GM23338 (cell line): ENCODE data around the gene XPO6. TPM values are rescaled to one million over a fixed set of nuclear protein-coding genes. Genes with fewer than 3 reads are reported as not detected.

Experiments used
- ATAC-seq: fragments of 200-7000 bp; cut with Tn5 transposase; 3 replicates; pipeline ENCODE4 v1.9.1; 2020
- DNase-seq: peaks from one replicate; pipeline ENCODE4 v3.0.0-alpha.2; 2015; ENCODE audit warnings: low spot score
- H2AFZ ChIP-seq: fragments of 200-600 bp; sonication (generic); 2 replicates; pipeline ENCODE4 v1.8.0; 2016; ENCODE audit warnings: antibody characterized with exemption, mild to moderate bottlenecking, moderate library complexity
- H3F3A ChIP-seq: fragments of 200-600 bp; sonication (generic); replicated peaks from 2 replicates; pipeline ENCODE4 v1.8.0; 2017; ENCODE audit warnings: antibody characterized with exemption, mixed run types, low read depth
- H3K27ac ChIP-seq: fragments of 200-600 bp; sonication (generic); 2 replicates; pipeline ENCODE4 v1.6.1; 2016; ENCODE audit warnings: low read depth
- H3K27me3 ChIP-seq: fragments of 200-600 bp; sonication (generic); 2 replicates; pipeline ENCODE4 v1.8.0; 2016; ENCODE audit warnings: mild to moderate bottlenecking, mixed run types, moderate library complexity; ENCODE audit not compliant: insufficient read depth
- H3K36me3 ChIP-seq: fragments of 200-600 bp; sonication (generic); 2 replicates; pipeline ENCODE4 v1.8.0; 2016; ENCODE audit warnings: mild to moderate bottlenecking; ENCODE audit not compliant: insufficient read depth
- H3K4me1 ChIP-seq: fragments of 200-600 bp; sonication (generic); 2 replicates; pipeline ENCODE4 v1.8.0; 2016; ENCODE audit warnings: mild to moderate bottlenecking, moderate library complexity; ENCODE audit not compliant: insufficient read depth
- H3K4me2 ChIP-seq: fragments of 200-600 bp; sonication (generic); 2 replicates; pipeline ENCODE4 v1.7.1; 2017; ENCODE audit warnings: mixed run types
- H3K4me3 ChIP-seq: fragments of 200-600 bp; sonication (generic); 2 replicates; pipeline ENCODE4 v1.6.1; 2016; ENCODE audit warnings: mixed run types
- H3K79me2 ChIP-seq: fragments of 200-600 bp; sonication (generic); replicated peaks from 2 replicates; pipeline ENCODE4 v1.8.0; 2017; ENCODE audit warnings: mild to moderate bottlenecking; ENCODE audit not compliant: insufficient read depth
- H3K9me2 ChIP-seq: fragments of 200-600 bp; sonication (generic); 2 replicates; pipeline ENCODE4 v1.8.0; 2017; ENCODE audit not compliant: insufficient read depth
- H4K20me1 ChIP-seq: fragments of 200-600 bp; sonication (generic); replicated peaks from 2 replicates; pipeline ENCODE4 v1.8.0; 2017; ENCODE audit warnings: mild to moderate bottlenecking; ENCODE audit not compliant: insufficient read depth
- H3K27ac Mint-ChIP-seq: 2 replicates; pipeline ENCODE4 v1.8.0; 2020; ENCODE audit warnings: inconsistent platforms, mild to moderate bottlenecking, moderate library complexity, mixed read lengths
- H3K27me3 Mint-ChIP-seq: 3 replicates; pipeline ENCODE4 v1.8.0; 2022; ENCODE audit warnings: low read depth, mild to moderate bottlenecking, moderate library complexity, mixed read lengths, inconsistent platforms; ENCODE audit not compliant: insufficient read depth, poor library complexity
- H3K36me3 Mint-ChIP-seq: 3 replicates; pipeline ENCODE4 v1.8.0; 2021; ENCODE audit warnings: low read depth, mild to moderate bottlenecking, inconsistent platforms, moderate library complexity, mixed read lengths
- H3K4me1 Mint-ChIP-seq: 3 replicates; pipeline ENCODE4 v1.8.0; 2020; ENCODE audit warnings: mild to moderate bottlenecking, inconsistent platforms, mixed read lengths
- H3K4me3 Mint-ChIP-seq: 3 replicates; pipeline ENCODE4 v1.8.0; 2021; ENCODE audit warnings: moderate library complexity, mild to moderate bottlenecking, inconsistent platforms, mixed read lengths
- H3K9me3 Mint-ChIP-seq: 3 replicates; pipeline ENCODE4 v1.8.0; 2020; ENCODE audit warnings: moderate library complexity, mild to moderate bottlenecking, inconsistent platforms, mixed read lengths
- EZH2 ChIP-seq: fragments of 200-600 bp; sonication (generic); IDR thresholded peaks from one replicate; pipeline ENCODE4 v1.8.0; 2017; ENCODE audit warnings: antibody characterized with exemption, mild to moderate bottlenecking, low read depth; ENCODE audit not compliant: unreplicated experiment
- EZH2phosphoT487 ChIP-seq: fragments of 200-600 bp; sonication (generic); IDR thresholded peaks from one replicate; pipeline ENCODE4 v1.8.1; 2018; ENCODE audit warnings: antibody characterized with exemption; ENCODE audit not compliant: unreplicated experiment
- NANOG ChIP-seq: IDR thresholded peaks from 2 replicates; pipeline ENCODE4 v1.6.1; 2016; ENCODE audit warnings: antibody characterized with exemption, borderline replicate concordance
- POLR2AphosphoS5 ChIP-seq: IDR thresholded peaks from 2 replicates; pipeline ENCODE4 v1.6.1; 2016; ENCODE audit warnings: antibody characterized with exemption, low read depth
- STAT1 ChIP-seq: IDR thresholded peaks from one replicate; pipeline ENCODE4 v1.6.1; 2016; ENCODE audit warnings: antibody characterized with exemption; ENCODE audit not compliant: unreplicated experiment
- polyA plus RNA-seq: library from polyadenylated mRNA; unstranded; fragments of >200 nt; fragmentation: Nextera tagmentation; extraction: Ambion mirVana; gene quantifications from 2 replicates; pipeline ENCODE4 v1.2.1, GENCODE V29; 2016
- total RNA-seq: library from RNA; depleted of rRNA; stranded (reverse); fragments of >200 nt; shearing (Covaris generic); gene quantifications from 2 replicates; pipeline ENCODE4 v1.2.3, GENCODE V29; 2014
- TF ChIP-seq, protein P1 (sequence below): fragments of 250-450 bp; sonication (Bioruptor Pico); IDR thresholded peaks from 2 replicates; pipeline ENCODE4 v1.5.0; 2020; ENCODE audit warnings: mild to moderate bottlenecking, moderate library complexity
- TF ChIP-seq, protein P2 (sequence below): IDR thresholded peaks from one replicate; pipeline ENCODE4 v1.6.1; 2018; ENCODE audit warnings: antibody characterized with exemption; ENCODE audit not compliant: unreplicated experiment
- TF ChIP-seq, protein P3 (sequence below), 2 experiments: fragments of 200-600 bp in 1 of 2; sonication (generic) in 1 of 2; conservative IDR thresholded peaks; 2 replicates each; pipeline versions ENCODE4 v1.5.1 to v1.6.1; 2016 to 2017; ENCODE audit warnings: antibody characterized with exemption in 2 of 2, low read depth in 2 of 2, mild to moderate bottlenecking in 2 of 2, moderate library complexity in 1 of 2

The XPO6 gene
- total and polyA plus RNA-seq, 2 experiments from 2014 or later: 83.9 to 178 TPM

DNA sequence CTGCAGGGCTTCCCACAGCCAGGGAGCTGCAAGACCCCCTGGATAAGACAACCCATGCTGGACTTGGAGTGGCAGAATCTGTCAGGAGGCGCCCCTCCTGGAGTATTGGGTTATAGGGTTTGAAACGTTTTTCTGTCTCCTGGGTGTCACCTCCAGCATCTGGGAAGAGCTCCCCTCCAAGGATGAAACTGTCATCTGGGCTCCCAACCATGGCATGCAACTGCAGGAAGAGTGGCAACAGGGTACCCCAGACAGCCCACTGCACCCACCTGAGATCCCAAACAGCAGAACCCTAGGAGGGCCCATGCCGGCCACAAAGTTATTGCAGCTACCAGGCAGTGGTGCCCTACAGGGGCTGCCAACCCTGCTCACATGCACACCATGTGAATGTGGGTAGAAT is 147.6 kb downstream of the XPO6 start (continued):
- TF ChIP-seq, protein P1, sequence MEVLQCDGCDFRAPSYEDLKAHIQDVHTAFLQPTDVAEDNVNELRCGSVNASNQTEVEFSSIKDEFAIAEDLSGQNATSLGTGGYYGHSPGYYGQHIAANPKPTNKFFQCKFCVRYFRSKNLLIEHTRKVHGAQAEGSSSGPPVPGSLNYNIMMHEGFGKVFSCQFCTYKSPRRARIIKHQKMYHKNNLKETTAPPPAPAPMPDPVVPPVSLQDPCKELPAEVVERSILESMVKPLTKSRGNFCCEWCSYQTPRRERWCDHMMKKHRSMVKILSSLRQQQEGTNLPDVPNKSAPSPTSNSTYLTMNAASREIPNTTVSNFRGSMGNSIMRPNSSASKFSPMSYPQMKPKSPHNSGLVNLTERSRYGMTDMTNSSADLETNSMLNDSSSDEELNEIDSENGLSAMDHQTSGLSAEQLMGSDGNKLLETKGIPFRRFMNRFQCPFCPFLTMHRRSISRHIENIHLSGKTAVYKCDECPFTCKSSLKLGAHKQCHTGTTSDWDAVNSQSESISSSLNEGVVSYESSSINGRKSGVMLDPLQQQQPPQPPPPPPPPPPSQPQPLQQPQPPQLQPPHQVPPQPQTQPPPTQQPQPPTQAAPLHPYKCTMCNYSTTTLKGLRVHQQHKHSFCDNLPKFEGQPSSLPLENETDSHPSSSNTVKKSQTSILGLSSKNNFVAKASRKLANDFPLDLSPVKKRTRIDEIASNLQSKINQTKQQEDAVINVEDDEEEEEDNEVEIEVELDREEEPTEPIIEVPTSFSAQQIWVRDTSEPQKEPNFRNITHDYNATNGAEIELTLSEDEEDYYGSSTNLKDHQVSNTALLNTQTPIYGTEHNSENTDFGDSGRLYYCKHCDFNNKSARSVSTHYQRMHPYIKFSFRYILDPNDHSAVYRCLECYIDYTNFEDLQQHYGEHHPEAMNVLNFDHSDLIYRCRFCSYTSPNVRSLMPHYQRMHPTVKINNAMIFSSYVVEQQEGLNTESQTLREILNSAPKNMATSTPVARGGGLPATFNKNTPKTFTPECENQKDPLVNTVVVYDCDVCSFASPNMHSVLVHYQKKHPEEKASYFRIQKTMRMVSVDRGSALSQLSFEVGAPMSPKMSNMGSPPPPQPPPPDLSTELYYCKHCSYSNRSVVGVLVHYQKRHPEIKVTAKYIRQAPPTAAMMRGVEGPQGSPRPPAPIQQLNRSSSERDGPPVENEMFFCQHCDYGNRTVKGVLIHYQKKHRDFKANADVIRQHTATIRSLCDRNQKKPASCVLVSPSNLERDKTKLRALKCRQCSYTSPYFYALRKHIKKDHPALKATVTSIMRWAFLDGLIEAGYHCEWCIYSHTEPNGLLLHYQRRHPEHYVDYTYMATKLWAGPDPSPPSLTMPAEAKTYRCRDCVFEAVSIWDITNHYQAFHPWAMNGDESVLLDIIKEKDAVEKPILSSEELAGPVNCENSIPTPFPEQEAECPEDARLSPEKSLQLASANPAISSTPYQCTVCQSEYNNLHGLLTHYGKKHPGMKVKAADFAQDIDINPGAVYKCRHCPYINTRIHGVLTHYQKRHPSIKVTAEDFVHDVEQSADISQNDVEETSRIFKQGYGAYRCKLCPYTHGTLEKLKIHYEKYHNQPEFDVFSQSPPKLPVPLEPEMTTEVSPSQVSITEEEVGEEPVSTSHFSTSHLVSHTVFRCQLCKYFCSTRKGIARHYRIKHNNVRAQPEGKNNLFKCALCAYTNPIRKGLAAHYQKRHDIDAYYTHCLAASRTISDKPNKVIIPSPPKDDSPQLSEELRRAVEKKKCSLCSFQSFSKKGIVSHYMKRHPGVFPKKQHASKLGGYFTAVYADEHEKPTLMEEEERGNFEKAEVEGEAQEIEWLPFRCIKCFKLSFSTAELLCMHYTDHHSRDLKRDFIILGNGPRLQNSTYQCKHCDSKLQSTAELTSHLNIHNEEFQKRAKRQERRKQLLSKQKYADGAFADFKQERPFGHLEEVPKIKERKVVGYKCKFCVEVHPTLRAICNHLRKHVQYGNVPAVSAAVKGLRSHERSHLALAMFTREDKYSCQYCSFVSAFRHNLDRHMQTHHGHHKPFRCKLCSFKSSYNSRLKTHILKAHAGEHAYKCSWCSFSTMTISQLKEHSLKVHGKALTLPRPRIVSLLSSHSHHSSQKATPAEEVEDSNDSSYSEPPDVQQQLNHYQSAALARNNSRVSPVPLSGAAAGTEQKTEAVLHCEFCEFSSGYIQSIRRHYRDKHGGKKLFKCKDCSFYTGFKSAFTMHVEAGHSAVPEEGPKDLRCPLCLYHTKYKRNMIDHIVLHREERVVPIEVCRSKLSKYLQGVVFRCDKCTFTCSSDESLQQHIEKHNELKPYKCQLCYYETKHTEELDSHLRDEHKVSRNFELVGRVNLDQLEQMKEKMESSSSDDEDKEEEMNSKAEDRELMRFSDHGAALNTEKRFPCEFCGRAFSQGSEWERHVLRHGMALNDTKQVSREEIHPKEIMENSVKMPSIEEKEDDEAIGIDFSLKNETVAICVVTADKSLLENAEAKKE: no peak
- TF ChIP-seq, protein P2, sequence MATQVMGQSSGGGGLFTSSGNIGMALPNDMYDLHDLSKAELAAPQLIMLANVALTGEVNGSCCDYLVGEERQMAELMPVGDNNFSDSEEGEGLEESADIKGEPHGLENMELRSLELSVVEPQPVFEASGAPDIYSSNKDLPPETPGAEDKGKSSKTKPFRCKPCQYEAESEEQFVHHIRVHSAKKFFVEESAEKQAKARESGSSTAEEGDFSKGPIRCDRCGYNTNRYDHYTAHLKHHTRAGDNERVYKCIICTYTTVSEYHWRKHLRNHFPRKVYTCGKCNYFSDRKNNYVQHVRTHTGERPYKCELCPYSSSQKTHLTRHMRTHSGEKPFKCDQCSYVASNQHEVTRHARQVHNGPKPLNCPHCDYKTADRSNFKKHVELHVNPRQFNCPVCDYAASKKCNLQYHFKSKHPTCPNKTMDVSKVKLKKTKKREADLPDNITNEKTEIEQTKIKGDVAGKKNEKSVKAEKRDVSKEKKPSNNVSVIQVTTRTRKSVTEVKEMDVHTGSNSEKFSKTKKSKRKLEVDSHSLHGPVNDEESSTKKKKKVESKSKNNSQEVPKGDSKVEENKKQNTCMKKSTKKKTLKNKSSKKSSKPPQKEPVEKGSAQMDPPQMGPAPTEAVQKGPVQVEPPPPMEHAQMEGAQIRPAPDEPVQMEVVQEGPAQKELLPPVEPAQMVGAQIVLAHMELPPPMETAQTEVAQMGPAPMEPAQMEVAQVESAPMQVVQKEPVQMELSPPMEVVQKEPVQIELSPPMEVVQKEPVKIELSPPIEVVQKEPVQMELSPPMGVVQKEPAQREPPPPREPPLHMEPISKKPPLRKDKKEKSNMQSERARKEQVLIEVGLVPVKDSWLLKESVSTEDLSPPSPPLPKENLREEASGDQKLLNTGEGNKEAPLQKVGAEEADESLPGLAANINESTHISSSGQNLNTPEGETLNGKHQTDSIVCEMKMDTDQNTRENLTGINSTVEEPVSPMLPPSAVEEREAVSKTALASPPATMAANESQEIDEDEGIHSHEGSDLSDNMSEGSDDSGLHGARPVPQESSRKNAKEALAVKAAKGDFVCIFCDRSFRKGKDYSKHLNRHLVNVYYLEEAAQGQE: no peak
- no peak for TF ChIP-seq EZH2
- TF ChIP-seq STAT1: no peak

DNA sequence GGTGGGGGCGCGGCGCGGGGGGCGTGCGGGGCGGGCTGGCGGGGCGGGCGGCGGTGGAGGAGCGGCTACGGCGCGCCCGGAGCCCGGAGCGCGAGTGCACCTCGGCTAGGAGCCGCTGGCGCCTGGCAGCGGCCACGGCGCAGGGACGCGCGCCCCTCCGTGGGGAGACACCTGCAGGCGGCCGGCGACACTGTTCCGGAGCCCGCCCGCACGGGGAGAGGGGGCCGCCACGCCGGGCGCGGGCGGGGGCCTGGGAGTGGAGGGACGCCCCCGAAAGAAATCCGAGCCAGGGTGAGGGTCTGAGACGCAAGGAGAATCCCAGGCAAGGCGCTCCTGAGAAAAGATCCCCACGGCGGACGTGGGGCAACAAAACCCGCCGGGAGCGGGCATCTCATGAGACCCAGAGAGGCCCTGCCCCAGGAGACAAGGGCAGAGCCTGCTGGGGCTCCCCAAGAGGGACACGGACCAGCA is 148.1 kb downstream of the XPO6 start, which contains the start of gene GSG1L:
Gene GSG1L, minus strand, starts transcription at position 124 of the 471 bp plus-strand sequence. CDS start 290 bp downstream, outside the sequence.
- Histone ChIP-seq H3K4me3 (peak within 1 kb of the TSS; percentile 59), H2AFZ (peak within 1 kb of the TSS; percentile 78; the same call in 1 of the 2 replicates), H3K4me1 (no peaks in the 10 kb centered on the region; the same call in 1 of the 2 replicates), H3F3A (no peaks in the 10 kb centered on the region), H3K36me3 (no peaks in the 10 kb centered on the region), H3K4me2 (peak within 1 kb of the TSS; percentile 78), H3K9me2 (no peaks in the 10 kb centered on the region), H3K79me2 (no peaks in the 10 kb centered on the region), H3K27me3 (peaks cover 61% of the 10 kb centered on the region), H4K20me1 (no peaks in the 10 kb centered on the region), H3K27ac (no peak within 1 kb of the TSS)
- H3K27me3 Mint-ChIP-seq: peaks cover 41% of the 10 kb centered on the region
- ATAC-seq (peak; percentile 31), DNase-seq (no peak)
- H3K27ac Mint-ChIP-seq: no peak within 1 kb of the TSS
- H3K9me3 Mint-ChIP-seq: no peaks in the 10 kb centered on the region
- no peaks in the 10 kb centered on the region; the same call in 2 of the 3 replicates for H3K4me1 Mint-ChIP-seq
- TF ChIP-seq EZH2 (peak; percentile 71), EZH2phosphoT487 (peak; percentile 38), NANOG (no peak), STAT1 (no peak), POLR2AphosphoS5 (no peak)
- TF ChIP-seq, protein P3, sequence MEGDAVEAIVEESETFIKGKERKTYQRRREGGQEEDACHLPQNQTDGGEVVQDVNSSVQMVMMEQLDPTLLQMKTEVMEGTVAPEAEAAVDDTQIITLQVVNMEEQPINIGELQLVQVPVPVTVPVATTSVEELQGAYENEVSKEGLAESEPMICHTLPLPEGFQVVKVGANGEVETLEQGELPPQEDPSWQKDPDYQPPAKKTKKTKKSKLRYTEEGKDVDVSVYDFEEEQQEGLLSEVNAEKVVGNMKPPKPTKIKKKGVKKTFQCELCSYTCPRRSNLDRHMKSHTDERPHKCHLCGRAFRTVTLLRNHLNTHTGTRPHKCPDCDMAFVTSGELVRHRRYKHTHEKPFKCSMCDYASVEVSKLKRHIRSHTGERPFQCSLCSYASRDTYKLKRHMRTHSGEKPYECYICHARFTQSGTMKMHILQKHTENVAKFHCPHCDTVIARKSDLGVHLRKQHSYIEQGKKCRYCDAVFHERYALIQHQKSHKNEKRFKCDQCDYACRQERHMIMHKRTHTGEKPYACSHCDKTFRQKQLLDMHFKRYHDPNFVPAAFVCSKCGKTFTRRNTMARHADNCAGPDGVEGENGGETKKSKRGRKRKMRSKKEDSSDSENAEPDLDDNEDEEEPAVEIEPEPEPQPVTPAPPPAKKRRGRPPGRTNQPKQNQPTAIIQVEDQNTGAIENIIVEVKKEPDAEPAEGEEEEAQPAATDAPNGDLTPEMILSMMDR (conservative IDR thresholded peaks at IDR 0.05; ENCODE audit: low read depth in 2 of 2): peak in 1 of 2 experiments; percentile 34; a peak in 1 of 4 replicates
- peak within 1 kb of the TSS; percentile 55; the same call in 2 of the 3 replicates for H3K4me3 Mint-ChIP-seq
- no peaks in the 10 kb centered on the region for H3K36me3 Mint-ChIP-seq
